GM20000 (cell line): Measurements from ENCODE around the gene MT4.

Experiments
- DNase-seq: peaks from one replicate; pipeline ENCODE4 v3.0.0; 2012; ENCODE audit warnings: low spot score
- TF ChIP-seq, protein P1 (sequence below): IDR thresholded peaks from 2 replicates; pipeline ENCODE4 v1.5.1; 2012; ENCODE audit warnings: mild to moderate bottlenecking, control low read depth; ENCODE audit errors: extremely low read depth, missing control alignments

The MT4 gene

DNA sequence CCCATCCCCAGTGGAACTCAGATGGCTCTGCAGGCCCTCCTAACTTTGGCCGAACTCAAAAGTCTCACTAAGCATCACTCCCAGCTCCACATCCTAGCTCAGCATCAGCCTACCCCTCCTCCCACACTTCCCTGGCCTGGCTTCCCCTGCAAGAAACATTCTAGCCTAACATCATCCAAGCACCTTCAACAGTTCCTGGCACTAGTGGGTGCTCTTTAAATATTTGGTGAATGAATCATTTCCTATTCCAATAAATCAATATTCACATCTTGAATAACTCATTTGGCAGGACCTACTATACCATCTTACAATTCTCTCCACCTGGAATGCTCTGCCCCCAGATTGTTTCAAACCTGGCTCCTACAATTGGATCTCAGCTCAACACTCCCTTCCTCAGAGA is 34.0 kb upstream of the MT4 start:
- TF ChIP-seq, protein P1, sequence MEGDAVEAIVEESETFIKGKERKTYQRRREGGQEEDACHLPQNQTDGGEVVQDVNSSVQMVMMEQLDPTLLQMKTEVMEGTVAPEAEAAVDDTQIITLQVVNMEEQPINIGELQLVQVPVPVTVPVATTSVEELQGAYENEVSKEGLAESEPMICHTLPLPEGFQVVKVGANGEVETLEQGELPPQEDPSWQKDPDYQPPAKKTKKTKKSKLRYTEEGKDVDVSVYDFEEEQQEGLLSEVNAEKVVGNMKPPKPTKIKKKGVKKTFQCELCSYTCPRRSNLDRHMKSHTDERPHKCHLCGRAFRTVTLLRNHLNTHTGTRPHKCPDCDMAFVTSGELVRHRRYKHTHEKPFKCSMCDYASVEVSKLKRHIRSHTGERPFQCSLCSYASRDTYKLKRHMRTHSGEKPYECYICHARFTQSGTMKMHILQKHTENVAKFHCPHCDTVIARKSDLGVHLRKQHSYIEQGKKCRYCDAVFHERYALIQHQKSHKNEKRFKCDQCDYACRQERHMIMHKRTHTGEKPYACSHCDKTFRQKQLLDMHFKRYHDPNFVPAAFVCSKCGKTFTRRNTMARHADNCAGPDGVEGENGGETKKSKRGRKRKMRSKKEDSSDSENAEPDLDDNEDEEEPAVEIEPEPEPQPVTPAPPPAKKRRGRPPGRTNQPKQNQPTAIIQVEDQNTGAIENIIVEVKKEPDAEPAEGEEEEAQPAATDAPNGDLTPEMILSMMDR, result no peak
- no peak for DNase-seq

DNA sequence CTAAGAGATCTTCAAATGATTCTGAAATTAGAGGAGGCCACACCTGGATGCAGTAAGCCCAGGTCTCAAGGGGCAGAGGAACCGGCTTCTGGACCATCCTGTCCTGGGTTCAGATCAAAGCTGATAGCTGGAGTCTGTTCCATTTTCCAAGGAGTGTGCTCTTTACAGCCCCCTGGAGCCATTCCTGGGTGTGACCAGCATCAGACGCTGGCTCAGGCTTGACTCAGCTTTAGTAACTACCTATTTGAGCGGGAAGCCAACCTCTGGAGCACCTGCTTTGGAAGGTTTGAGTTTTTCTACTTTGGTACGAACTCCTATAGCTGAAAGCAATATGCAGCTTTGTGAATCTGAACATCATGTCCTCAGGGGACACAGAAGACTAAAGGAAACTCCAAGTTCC is 32.2 kb upstream of the MT4 start:
- TF ChIP-seq, protein P1, result no peak
- no peak for DNase-seq

DNA sequence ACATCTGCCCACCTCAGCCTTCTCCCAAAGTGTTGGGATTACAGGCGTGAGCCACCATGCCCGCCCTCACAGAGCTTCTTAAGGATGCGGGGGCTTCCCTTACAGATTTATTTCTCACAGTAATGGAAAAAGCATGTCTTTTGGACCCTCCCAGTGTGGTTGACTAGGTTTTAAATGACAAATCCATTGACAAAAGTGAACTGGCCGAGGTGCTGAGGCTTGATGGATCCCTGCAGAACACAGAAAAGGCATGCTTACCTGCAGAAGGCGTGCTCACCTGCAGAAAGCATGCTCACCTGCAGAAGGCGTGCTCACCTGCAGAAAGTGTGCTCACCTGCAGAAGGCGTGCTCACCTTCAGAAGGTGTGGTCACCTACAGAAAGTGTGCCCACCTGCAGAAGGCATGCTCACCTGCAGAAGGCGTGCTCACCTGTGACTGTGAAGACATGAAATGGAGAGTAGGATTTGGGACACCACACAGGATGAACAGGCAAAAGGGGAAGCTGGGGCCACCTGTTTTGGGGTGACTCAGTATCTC is 30.0 kb upstream of the MT4 start:
- TF ChIP-seq, protein P1, result no peak
- DNase-seq, result no peak

DNA sequence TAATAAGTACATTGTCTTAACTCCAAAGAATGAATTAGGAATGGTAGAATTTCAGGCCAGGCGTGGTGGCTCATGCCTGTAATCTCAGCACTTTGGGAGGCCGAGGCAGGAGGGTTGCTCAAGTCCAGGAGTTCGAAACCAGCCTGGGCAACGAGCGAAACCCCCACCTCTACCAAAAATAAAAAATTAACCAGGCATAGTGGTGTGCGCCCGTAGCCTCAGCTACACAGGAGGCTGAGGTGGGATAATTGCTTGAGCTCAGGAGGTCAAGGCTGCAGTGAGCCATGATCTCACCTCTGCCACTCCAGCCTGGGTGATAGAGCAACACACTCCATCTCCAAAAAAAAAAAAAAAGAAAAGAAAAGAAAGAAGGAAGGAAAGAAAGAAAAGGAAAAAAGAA is 26.5 kb upstream of the MT4 start:
- TF ChIP-seq, protein P1, result no peak
- no peak for DNase-seq

DNA sequence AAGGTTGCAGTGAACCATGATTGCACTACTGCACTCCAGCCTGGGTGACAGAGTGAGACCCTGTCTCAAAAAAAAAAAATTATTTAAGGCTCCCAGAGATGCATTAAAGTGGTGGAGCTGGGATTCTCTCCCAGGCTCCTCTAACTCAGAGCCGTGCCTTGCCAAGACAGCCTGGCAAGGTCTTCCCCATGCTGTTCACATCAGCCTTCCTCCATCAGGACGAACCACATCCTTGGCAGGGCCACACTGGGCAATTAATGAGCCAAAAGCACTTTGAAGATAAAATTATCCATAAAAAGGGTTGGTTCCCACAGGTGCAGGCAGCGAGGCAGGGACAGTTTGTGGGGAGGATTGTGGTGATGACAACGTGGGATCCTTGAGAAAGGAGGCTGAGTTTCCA is 25.2 kb upstream of the MT4 start:
- TF ChIP-seq, protein P1, result no peak
- no peak for DNase-seq

DNA sequence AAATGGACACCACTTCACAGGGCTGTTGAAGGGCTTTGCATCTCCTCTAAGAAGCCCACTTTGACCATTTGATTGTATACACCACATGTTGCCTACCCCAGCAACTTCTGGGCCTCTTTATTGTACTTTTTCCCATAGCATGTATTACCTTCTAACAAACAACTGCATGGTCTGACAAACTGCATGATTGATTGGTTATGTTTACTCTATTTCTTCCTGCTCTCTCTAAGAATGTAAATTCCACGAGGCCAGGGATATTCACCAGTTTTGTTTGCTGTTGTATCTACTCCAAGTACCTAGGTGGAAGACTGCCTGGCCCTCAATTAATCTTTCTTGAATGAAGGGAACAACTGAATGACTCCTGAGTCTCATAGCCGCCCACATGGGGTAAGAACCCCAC is 22.8 kb upstream of the MT4 start:
- TF ChIP-seq, protein P1, result no peak

DNA sequence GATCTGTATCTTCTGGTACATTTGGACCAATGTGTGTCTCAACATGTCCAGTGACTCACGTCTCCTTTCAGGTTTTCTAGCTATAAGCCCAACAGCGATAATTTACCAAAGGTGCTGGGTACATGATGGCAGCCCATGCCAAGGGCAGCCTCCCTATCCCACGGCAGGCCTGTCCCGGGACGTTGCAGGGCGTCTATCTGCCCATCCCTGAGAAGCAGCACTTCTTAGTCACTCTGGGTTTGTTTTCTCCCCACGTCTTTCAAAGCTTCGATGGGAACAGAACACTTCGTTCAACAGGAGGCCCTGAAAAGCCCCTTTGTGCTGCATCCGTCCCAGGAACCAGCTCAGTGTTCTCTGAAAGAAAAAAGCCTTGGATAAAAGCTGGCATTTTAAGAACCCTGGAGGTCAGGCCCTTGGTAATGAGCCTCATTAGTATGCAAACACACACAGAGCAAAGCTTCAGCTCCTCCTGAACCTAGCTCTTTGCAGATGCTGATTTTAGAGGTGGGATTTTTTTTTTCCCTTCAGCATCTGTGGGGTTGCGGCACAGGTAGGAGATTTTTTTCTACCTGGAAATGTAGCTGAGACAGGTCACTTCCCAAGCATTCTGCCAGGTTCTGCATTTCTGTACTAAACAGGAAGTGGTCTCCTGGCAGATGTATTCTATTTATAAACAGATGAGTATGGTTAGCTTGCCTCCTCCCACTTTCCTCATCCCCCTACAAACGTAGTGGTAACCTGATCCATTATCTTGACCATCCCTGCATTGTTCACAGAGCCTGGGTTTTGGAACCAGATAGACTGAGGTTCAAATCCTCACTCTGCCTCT is 17.5 kb upstream of the MT4 start:
- no peak for DNase-seq
- TF ChIP-seq, protein P1, result no peak

More for the DNA sequence above, 22.8 kb upstream of the MT4 start:
- no peak for DNase-seq
